CD4-positive, alpha-beta T cell (primary cell): ENCODE results near the gene E2F4. TPM values are rescaled to one million over a fixed set of nuclear protein-coding genes. Genes with fewer than 3 reads are reported as not detected.
A peak's percentile ranks its signal among the peaks of the same experiment; 100 is the strongest.

Experiments
- ATAC-seq: fragments of 200-7000 bp; cut with Tn5 transposase; one replicate; pipeline ENCODE4 v1.10.0; 2022; ENCODE audit warnings: mild to moderate bottlenecking; ENCODE audit not compliant: poor library complexity
- CTCF ChIA-PET: fragments of 350-600 bp; sonication (Branson Sonifier 250); formaldehyde crosslinking; loops from one replicate; lab custom pipeline; 2021; ENCODE audit warnings: antibody characterized with exemption, inconsistent platforms; lab: Charles Lee
- POLR2A ChIA-PET: fragments of 350-600 bp; sonication (Branson Sonifier 250); formaldehyde crosslinking; loops from one replicate; lab custom pipeline; 2021; ENCODE audit warnings: antibody characterized with exemption, inconsistent platforms; lab: Charles Lee
- DNase-seq, 14 experiments: peaks; one replicate each; pipeline ENCODE4 v3.0.0-alpha.2; 2013 to 2020; ENCODE audit warnings: mixed read lengths in 2 of 14
- H3K27ac ChIP-seq, 2 donors: one replicate each; pipeline versions ENCODE4 v1.5.1 to v1.7.0; 2013; ENCODE audit warnings: low read length in 2 of 2, low read depth in 1 of 2, mild to moderate bottlenecking in 1 of 2
- H3K27me3 ChIP-seq, 2 experiments: 1 replicate in 1 of 2; 2 replicates in 1 of 2; pipeline versions ENCODE4 v1.6.1 to v1.7.0; 2013; ENCODE audit warnings: low read length in 2 of 2, control low read depth in 1 of 2, mild to moderate bottlenecking in 1 of 2, moderate library complexity in 1 of 2; ENCODE audit not compliant: insufficient read depth in 2 of 2, control insufficient read depth in 1 of 2
- H3K36me3 ChIP-seq: one replicate; pipeline ENCODE4 v1.6.1; 2013; ENCODE audit warnings: low read length, control low read depth; ENCODE audit not compliant: insufficient read depth
- H3K4me1 ChIP-seq: one replicate; pipeline ENCODE4 v1.6.1; 2013; ENCODE audit warnings: low read length, control low read depth; ENCODE audit not compliant: insufficient read depth
- H3K4me3 ChIP-seq: one replicate; pipeline ENCODE4 v1.5.1; 2013; ENCODE audit warnings: mild to moderate bottlenecking, low read length, moderate library complexity
- H3K9me3 ChIP-seq, 2 experiments: 1 replicate in 1 of 2; 2 replicates in 1 of 2; pipeline versions ENCODE4 v1.6.1 to v1.7.0; 2013; ENCODE audit warnings: low read length in 2 of 2, mild to moderate bottlenecking in 2 of 2, control low read depth in 1 of 2, moderate library complexity in 1 of 2; ENCODE audit not compliant: control insufficient read depth in 1 of 2, insufficient read depth in 1 of 2
- H3K27ac Mint-ChIP-seq: one replicate; pipeline ENCODE4 v1.8.0; 2020; ENCODE audit warnings: mixed read lengths
- H3K27me3 Mint-ChIP-seq: one replicate; pipeline ENCODE4 v1.8.0; 2021; ENCODE audit warnings: mixed read lengths
- H3K36me3 Mint-ChIP-seq: one replicate; pipeline ENCODE4 v1.8.0; 2021; ENCODE audit warnings: low read depth, mixed read lengths
- H3K4me1 Mint-ChIP-seq: one replicate; pipeline ENCODE4 v1.8.0; 2021; ENCODE audit warnings: low read depth, mixed read lengths
- H3K4me3 Mint-ChIP-seq: one replicate; pipeline ENCODE4 v1.8.0; 2020; ENCODE audit warnings: mild to moderate bottlenecking, mixed read lengths
- H3K9me3 Mint-ChIP-seq: one replicate; pipeline ENCODE4 v1.8.0; 2020; ENCODE audit warnings: mixed read lengths
- CTCF ChIP-seq: fragments of 200-600 bp; IDR thresholded peaks from one replicate; pipeline ENCODE4 v1.8.0; 2022; ENCODE audit warnings: antibody characterized with exemption, mild to moderate bottlenecking
- intact Hi-C, 2 experiments: fragments of 100-400 bp; cut with DNase I in 1 of 2; cut with micrococcal nuclease in 1 of 2; formaldehyde crosslinking; loops; one replicate each; pipeline versions ENCODE4 v1.15.1 to v1.9.0; 2023 to 2025; cut with DNase I, micrococcal nuclease
- total RNA-seq, 174 experiments: library from RNA in 2 of 174; stranded (reverse) in 2 of 174; gene quantifications; one replicate each; pipeline ENCODE4 v1.2.3 and lab custom pipeline; 2021 to 2026

The E2F4 gene
- total RNA-seq, 2 experiments from 2014 or later, result 50.9 to 56.1 TPM

GRCh38 chr16:67190041-67190440 is 1.9 kb upstream of the E2F4 start, which contains the start of gene EXOC3L1:
TSS of gene EXOC3L1 (minus strand) at chr16:67190136. CDS start at chr16:67189676, 460 bp downstream.
- Mint-ChIP-seq H3K27me3 (no peaks in the 10 kb centered on the region), H3K36me3 (peaks cover 25% of the 10 kb centered on the region), H3K4me3 (peak within 1 kb of the TSS; percentile 42), H3K27ac (no peak within 1 kb of the TSS), H3K9me3 (no peaks in the 10 kb centered on the region), H3K4me1 (peaks cover 38% of the 10 kb centered on the region)
- Histone ChIP-seq H3K27ac (no peak within 1 kb of the TSS), H3K4me3 (no peak within 1 kb of the TSS), H3K27me3 (no peaks in the 10 kb centered on the region), H3K9me3 (no peaks in the 10 kb centered on the region), H3K36me3 (peaks cover 22% of the 10 kb centered on the region), H3K4me1 (peaks cover 46% of the 10 kb centered on the region)
- POLR2A ChIA-PET, result no interaction called here
- DNase-seq, result no peak
- no peak for TF ChIP-seq CTCF
- CTCF ChIA-PET, result interaction anchor here (1.0 kb wide), 1 partner anchor 35 kb away, joined by 3 read pairs; no protein-coding TSS in a partner anchor
- intact Hi-C loops, result loop anchor here in 1 of 2 experiments (5.0 kb wide), 1 partner anchor 258 kb away; the partner anchor contains the start of gene CIAO2B
- ATAC-seq, result no peak

- Histone ChIP-seq H3K9me3 (no peaks in the 10 kb centered on the region), H3K36me3 (peaks cover 29% of the 10 kb centered on the region), H3K4me1 (peaks cover 46% of the 10 kb centered on the region), H3K27ac (no peak overlapping the region), H3K4me3 (no peak overlapping the region), H3K27me3 (no peaks in the 10 kb centered on the region)
- intact Hi-C loops, result loop anchor here in 1 of 2 experiments (5.0 kb wide), 1 partner anchor 258 kb away; the partner anchor contains the start of gene CIAO2B
- Mint-ChIP-seq H3K27me3 (no peaks in the 10 kb centered on the region), H3K36me3 (peaks cover 32% of the 10 kb centered on the region), H3K4me3 (peak overlapping the region; percentile 42), H3K4me1 (peaks cover 33% of the 10 kb centered on the region), H3K9me3 (no peaks in the 10 kb centered on the region), H3K27ac (no peak overlapping the region)
- CTCF ChIA-PET, result no interaction called here
- DNase-seq (no peak), ATAC-seq (no peak)
- TF ChIP-seq CTCF, result no peak
- POLR2A ChIA-PET, result no interaction called here
Measured at GRCh38 chr16:67190448-67191399, 1.2 kb upstream of the E2F4 start.

- Mint-ChIP-seq H3K4me3 (peak overlapping the region; percentile 92), H3K4me1 (peaks cover 38% of the 10 kb centered on the region), H3K36me3 (peaks cover 40% of the 10 kb centered on the region), H3K9me3 (no peaks in the 10 kb centered on the region), H3K27ac (peak overlapping the region; percentile 87), H3K27me3 (no peaks in the 10 kb centered on the region)
- H3K4me1 ChIP-seq, result peaks cover 51% of the 10 kb centered on the region
- ChIA-PET POLR2A (interaction anchor here (1.1 to 1.6 kb wide), 2 partner anchors 36 to 44 kb away, joined by 3 to 9 read pairs; partner anchors contain the start of gene TMEM208), CTCF (interaction anchor here (1.1 kb wide), 1 partner anchor 53 kb away, joined by 3 read pairs; no protein-coding TSS in a partner anchor)
- TF ChIP-seq CTCF, result no peak
- peak overlapping the region; percentile 95 for H3K4me3 ChIP-seq
- peak overlapping the region in 1 of 2 donors; percentile 69 for H3K27ac ChIP-seq
- H3K9me3 ChIP-seq, result no peaks in the 10 kb centered on the region
- DNase-seq (no peak), ATAC-seq (no peak)
- intact Hi-C loops, result loop anchor here in 1 of 2 experiments (5.0 kb wide), 1 partner anchor 259 kb away; the partner anchor contains the start of gene CIAO2B
- H3K36me3 ChIP-seq, result peaks cover 37% of the 10 kb centered on the region
- H3K27me3 ChIP-seq, result no peaks in the 10 kb centered on the region
Measured at GRCh38 chr16:67191411-67191994, 452 bp upstream of the E2F4 start.
